PFSK-1 (cell line): ENCODE results near the gene RNF26.

Source experiments
- FOXP2 ChIP-seq: optimal IDR thresholded peaks from 2 replicates; pipeline ENCODE3; 2011; ENCODE audit warnings: borderline replicate concordance, control low read depth, inconsistent platforms; ENCODE audit not compliant: insufficient read depth; ENCODE audit errors: extremely low read length, extremely low read depth
- POLR2AphosphoS5 ChIP-seq: IDR thresholded peaks from 2 replicates; pipeline ENCODE4 v1.6.1; 2012; ENCODE audit warnings: low read depth, mild to moderate bottlenecking, control low read depth, low read length, moderate library complexity
- SIN3A ChIP-seq: IDR thresholded peaks from 2 replicates; pipeline ENCODE4 v1.6.1; 2012; ENCODE audit warnings: mild to moderate bottlenecking, low read length, moderate library complexity, borderline replicate concordance; ENCODE audit not compliant: insufficient read depth

DNA sequence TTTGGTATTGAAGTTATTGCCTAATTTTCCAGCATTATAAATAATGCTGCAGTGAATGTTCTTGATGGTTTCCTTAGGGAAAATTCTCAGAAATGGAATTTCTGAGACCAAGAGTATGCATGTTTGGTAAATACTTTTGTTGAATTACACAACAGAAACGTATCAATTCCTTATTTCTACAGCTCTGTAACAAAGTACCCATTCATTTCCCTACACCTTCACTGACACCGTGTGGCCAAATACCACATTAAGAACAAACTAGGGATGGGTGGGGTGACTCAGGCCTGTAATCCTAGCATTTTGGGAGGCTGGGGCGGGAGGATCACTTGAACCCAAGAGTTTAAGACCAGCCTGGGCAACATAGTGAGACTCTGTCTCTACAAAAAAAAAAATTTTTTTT is 39.1 kb upstream of the RNF26 start:
- TF ChIP-seq SIN3A, result no peak
- no peak for TF ChIP-seq POLR2AphosphoS5
- no peak for TF ChIP-seq FOXP2
